Measurements from ENCODE around the gene HESX1. TPM values are rescaled to one million over a fixed set of nuclear protein-coding genes. Genes with fewer than 3 reads are reported as not detected.

Gene HESX1
- total and polyA plus RNA-seq, 7 experiments from 2014 or later: 0.40 TPM; not detected in 6

GRCh38 chr3:57164217-57164656, 35.5 kb downstream of the HESX1 start:
- Histone ChIP-seq H3K9me3 (ENCODE audit: control insufficient read depth in 2 of 3, low read length in 3 of 3) (no peaks in the 10 kb centered on the region), H3K36me3 (ENCODE audit: control insufficient read depth in 2 of 3, insufficient read depth in 3 of 3, low read length in 3 of 3) (no peaks in the 10 kb centered on the region), H3K4me3 (ENCODE audit: low read length) (peak overlapping the region; percentile 3), H3K27ac (ENCODE audit: low read depth, low read length) (no peak overlapping the region), H3K27me3 (ENCODE audit: control insufficient read depth in 2 of 2, insufficient read depth in 2 of 2, low read length in 2 of 2) (peaks cover 0 to 4% of the 10 kb centered on the region in 2 donors), H3K4me1 (ENCODE audit: control insufficient read depth in 2 of 2, insufficient read depth in 2 of 2, low read length in 2 of 2) (peaks cover 0 to 3% of the 10 kb centered on the region in 2 donors)
- intact Hi-C loops (cut with micrococcal nuclease): loop anchor here in 1 of 2 donors (5.0 kb wide), 1 partner anchor 62 kb away; no protein-coding TSS in a partner anchor
- POLR2A ChIA-PET: interaction anchor here (0.7 kb wide), 1 partner anchor 102 kb away, joined by 3 read pairs; no protein-coding TSS in a partner anchor
- no peak overlapping the region for H3K27ac Mint-ChIP-seq
- H3K36me3 Mint-ChIP-seq: peaks cover 0 to 4% (median 0%) of the 10 kb centered on the region in 5 donors
- H3K9me3 Mint-ChIP-seq: peaks cover 0 to 2% (median 0%) of the 10 kb centered on the region in 11 donors
- CTCF ChIA-PET: no interaction called here
- peak overlapping the region; percentile 83 to 90 (median 86) for H3K4me3 Mint-ChIP-seq
- peaks cover 8 to 23% (median 16%) of the 10 kb centered on the region in 7 donors for H3K4me1 Mint-ChIP-seq
- ATAC-seq: peak; percentile 37
- peaks cover 72 to 89% (median 82%) of the 10 kb centered on the region in 5 donors for H3K27me3 Mint-ChIP-seq
- DNase-seq: peak in 2 of 9 donors; percentile 11 to 43

DNA sequence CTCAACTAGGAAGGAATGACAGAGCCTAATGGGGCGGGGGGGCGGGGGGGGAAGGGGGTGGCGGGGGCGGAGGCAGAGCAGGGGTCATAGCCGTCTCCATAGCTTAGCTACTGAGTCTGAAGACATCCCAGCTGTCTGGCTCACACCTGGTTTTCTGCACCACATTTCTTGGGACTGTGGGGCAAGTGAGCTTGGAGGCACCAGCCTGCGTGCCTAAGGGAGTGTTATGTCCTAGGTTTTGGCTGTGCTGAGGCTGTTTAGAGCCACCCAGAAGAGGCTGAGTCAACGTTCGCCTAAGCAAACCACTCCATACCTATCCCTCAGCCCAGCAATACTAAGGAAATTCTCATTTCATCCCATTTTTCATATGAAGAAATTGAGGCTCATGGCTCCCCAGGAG, 36.0 kb downstream of the HESX1 start:
- H3K36me3 ChIP-seq (ENCODE audit: control insufficient read depth in 2 of 3, insufficient read depth in 3 of 3, low read length in 3 of 3): no peaks in the 10 kb centered on the region
- no peak overlapping the region for H3K27ac Mint-ChIP-seq
- peaks cover 0 to 2% (median 0%) of the 10 kb centered on the region in 11 donors for H3K9me3 Mint-ChIP-seq
- H3K36me3 Mint-ChIP-seq: peaks cover 0 to 4% (median 0%) of the 10 kb centered on the region in 5 donors
- CTCF ChIA-PET: no interaction called here
- H3K4me3 ChIP-seq (ENCODE audit: low read length): no peak overlapping the region
- POLR2A ChIA-PET: no interaction called here
- H3K27me3 ChIP-seq (ENCODE audit: control insufficient read depth in 2 of 2, insufficient read depth in 2 of 2, low read length in 2 of 2): peaks cover 0 to 4% of the 10 kb centered on the region in 2 donors
- intact Hi-C loops (cut with micrococcal nuclease): loop anchor here in 1 of 2 donors (5.0 kb wide), 1 partner anchor 61 kb away; no protein-coding TSS in a partner anchor
- peaks cover 67 to 87% (median 83%) of the 10 kb centered on the region in 5 donors for H3K27me3 Mint-ChIP-seq
- no peak overlapping the region for H3K27ac ChIP-seq (ENCODE audit: low read depth, low read length)
- H3K4me1 Mint-ChIP-seq: peaks cover 12 to 28% (median 21%) of the 10 kb centered on the region in 7 donors
- H3K4me3 Mint-ChIP-seq: peak overlapping the region in 9 of 10 donors; percentile 83 to 90 (median 86)
- no peaks in the 10 kb centered on the region for H3K9me3 ChIP-seq (ENCODE audit: control insufficient read depth in 2 of 3, low read length in 3 of 3)
- peaks cover 0 to 5% of the 10 kb centered on the region in 2 donors for H3K4me1 ChIP-seq (ENCODE audit: control insufficient read depth in 2 of 2, insufficient read depth in 2 of 2, low read length in 2 of 2)
- DNase-seq (no peak), ATAC-seq (no peak)

GRCh38 chr3:57161915-57162314, 37.9 kb downstream of the HESX1 start:
- Mint-ChIP-seq H3K27ac (no peak overlapping the region), H3K9me3 (peaks cover 0 to 2% (median 0%) of the 10 kb centered on the region in 11 donors), H3K36me3 (peaks cover 0 to 4% (median 0%) of the 10 kb centered on the region in 5 donors), H3K4me3 (peak overlapping the region in 1 of 10 donors; percentile 12), H3K4me1 (peaks cover 15 to 31% (median 22%) of the 10 kb centered on the region in 7 donors), H3K27me3 (peaks cover 58 to 79% (median 71%) of the 10 kb centered on the region in 5 donors)
- H3K36me3 ChIP-seq (ENCODE audit: control insufficient read depth in 2 of 3, insufficient read depth in 3 of 3, low read length in 3 of 3): no peaks in the 10 kb centered on the region
- DNase-seq (no peak), ATAC-seq (no peak)
- intact Hi-C loops (cut with micrococcal nuclease): loop anchor here in 1 of 2 donors (5.0 kb wide), 1 partner anchor 60 kb away; no protein-coding TSS in a partner anchor
- ChIA-PET POLR2A (no interaction called here), CTCF (no interaction called here)
- H3K4me1 ChIP-seq (ENCODE audit: control insufficient read depth in 2 of 2, insufficient read depth in 2 of 2, low read length in 2 of 2): peaks cover 0 to 5% of the 10 kb centered on the region in 2 donors
- H3K9me3 ChIP-seq (ENCODE audit: control insufficient read depth in 2 of 3, low read length in 3 of 3): no peaks in the 10 kb centered on the region
- no peak overlapping the region for H3K4me3 ChIP-seq (ENCODE audit: low read length)
- no peak overlapping the region for H3K27ac ChIP-seq (ENCODE audit: low read depth, low read length)
- peaks cover 0 to 4% of the 10 kb centered on the region in 2 donors for H3K27me3 ChIP-seq (ENCODE audit: control insufficient read depth in 2 of 2, insufficient read depth in 2 of 2, low read length in 2 of 2)

DNA sequence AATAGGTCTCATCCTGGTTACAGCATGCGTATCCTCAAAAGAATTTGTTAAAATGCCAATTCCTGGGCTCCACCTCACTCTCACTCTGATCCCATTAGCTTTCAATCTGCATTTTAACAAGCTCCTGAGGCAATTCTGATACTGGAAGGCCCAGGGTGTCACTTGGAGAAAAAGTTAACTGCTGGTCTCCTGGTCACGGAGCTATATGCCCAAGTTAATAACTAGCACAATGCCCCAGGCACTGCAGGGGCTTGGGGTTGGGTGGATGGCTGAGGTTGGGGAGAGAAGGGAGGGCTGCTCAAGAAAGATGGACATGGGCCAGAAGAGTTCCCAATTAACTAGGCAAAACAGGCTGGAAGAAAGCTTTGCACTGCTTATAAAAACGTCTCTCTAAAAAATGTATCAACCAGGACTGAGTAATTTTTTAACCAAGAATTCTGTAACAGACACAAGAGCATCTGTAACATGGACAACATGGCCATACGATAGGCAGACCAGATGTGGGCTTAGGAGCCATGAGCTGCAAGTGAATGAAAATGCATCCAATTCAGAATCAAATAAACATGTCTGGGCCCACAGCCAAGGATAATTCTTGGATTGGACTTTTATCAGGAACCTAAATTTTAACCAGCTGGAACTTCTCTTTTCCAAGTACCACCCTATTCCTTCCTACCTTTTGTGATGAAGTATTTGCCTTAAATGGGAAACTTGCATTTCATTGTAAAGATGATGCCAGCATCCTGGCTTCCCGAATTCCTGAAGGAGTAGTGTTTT, 38.8 kb downstream of the HESX1 start:
- H3K36me3 Mint-ChIP-seq: peaks cover 0 to 4% (median 0%) of the 10 kb centered on the region in 5 donors
- intact Hi-C loops (cut with micrococcal nuclease): loop anchor here in 1 of 2 donors (5.0 kb wide), 1 partner anchor 59 kb away; no protein-coding TSS in a partner anchor
- CTCF ChIA-PET: no interaction called here
- no peak for ATAC-seq
- peaks cover 0 to 3% of the 10 kb centered on the region in 2 donors for H3K27me3 ChIP-seq (ENCODE audit: control insufficient read depth in 2 of 2, insufficient read depth in 2 of 2, low read length in 2 of 2)
- H3K4me1 Mint-ChIP-seq: peaks cover 15 to 31% (median 22%) of the 10 kb centered on the region in 7 donors
- H3K27ac ChIP-seq (ENCODE audit: low read depth, low read length): no peak overlapping the region
- peaks cover 0 to 5% of the 10 kb centered on the region in 2 donors for H3K4me1 ChIP-seq (ENCODE audit: control insufficient read depth in 2 of 2, insufficient read depth in 2 of 2, low read length in 2 of 2)
- H3K27ac Mint-ChIP-seq: peak overlapping the region in 1 of 9 donors; percentile 80
- H3K9me3 ChIP-seq (ENCODE audit: control insufficient read depth in 2 of 3, low read length in 3 of 3): no peaks in the 10 kb centered on the region
- H3K9me3 Mint-ChIP-seq: peaks cover 0 to 2% (median 0%) of the 10 kb centered on the region in 11 donors
- no peak overlapping the region for H3K4me3 Mint-ChIP-seq
- POLR2A ChIA-PET: no interaction called here
- peaks cover 55 to 76% (median 71%) of the 10 kb centered on the region in 5 donors for H3K27me3 Mint-ChIP-seq
- H3K36me3 ChIP-seq (ENCODE audit: control insufficient read depth in 2 of 3, insufficient read depth in 3 of 3, low read length in 3 of 3): no peaks in the 10 kb centered on the region
- DNase-seq: no peak
- H3K4me3 ChIP-seq (ENCODE audit: low read length): no peak overlapping the region

GRCh38 chr3:57160076-57160764, 39.6 kb downstream of the HESX1 start:
- Histone ChIP-seq H3K36me3 (ENCODE audit: control insufficient read depth in 2 of 3, insufficient read depth in 3 of 3, low read length in 3 of 3) (no peaks in the 10 kb centered on the region), H3K27ac (ENCODE audit: low read depth, low read length) (no peak overlapping the region), H3K27me3 (ENCODE audit: control insufficient read depth in 2 of 2, insufficient read depth in 2 of 2, low read length in 2 of 2) (no peaks in the 10 kb centered on the region), H3K4me1 (ENCODE audit: control insufficient read depth in 2 of 2, insufficient read depth in 2 of 2, low read length in 2 of 2) (peaks cover 0 to 5% of the 10 kb centered on the region in 2 donors), H3K4me3 (ENCODE audit: low read length) (no peak overlapping the region), H3K9me3 (ENCODE audit: control insufficient read depth in 2 of 3, low read length in 3 of 3) (no peaks in the 10 kb centered on the region)
- Mint-ChIP-seq H3K27ac (peak overlapping the region in 1 of 9 donors; percentile 80), H3K9me3 (peaks cover 0 to 2% (median 0%) of the 10 kb centered on the region in 11 donors), H3K4me3 (no peak overlapping the region), H3K27me3 (peaks cover 53 to 74% (median 65%) of the 10 kb centered on the region in 5 donors), H3K36me3 (peaks cover 0 to 4% (median 0%) of the 10 kb centered on the region in 5 donors), H3K4me1 (peaks cover 13 to 25% (median 17%) of the 10 kb centered on the region in 7 donors)
- intact Hi-C loops (cut with micrococcal nuclease): loop anchor here in 1 of 2 donors (5.0 kb wide), 1 partner anchor 58 kb away; no protein-coding TSS in a partner anchor
- DNase-seq (no peak), ATAC-seq (no peak)
- ChIA-PET POLR2A (no interaction called here), CTCF (no interaction called here)
